ENCODE measurements around the gene BCAR1. TPM values are rescaled to one million over a fixed set of nuclear protein-coding genes. Genes with fewer than 3 reads are reported as not detected.

The BCAR1 gene
- total and polyA plus RNA-seq, 10 of the 15 experiments (the other 5 are each of a cell fraction or from before 2014, with no cell fraction given): 0.13 to 14.1 (median 2.8) TPM; not detected in 1

GRCh38 chr16:75248536-75249380 lies 2.7 kb downstream of the BCAR1 start:
- no peaks in the 10 kb centered on the region; the same call in 1 of the 2 replicates for H3K79me2 ChIP-seq (ENCODE audit: control insufficient read depth, insufficient read depth, low read length)

More at GRCh38 chr16:75248536-75249380, 2.7 kb downstream of the BCAR1 start:
- RAD21 ChIA-PET (ENCODE audit: unreplicated experiment): no interaction called here
- in situ Hi-C loops (cut with MboI) (no loop called here), intact Hi-C loops (cut with micrococcal nuclease; ENCODE audit: unreplicated experiment) (no loop called here)
- DNase-seq (ENCODE audit: low read depth, low spot score) (no peak), ATAC-seq (no peak), FAIRE-seq (no peak)
- no TSS peak for BruUV-seq (replicated peaks)
- TF ChIP-seq, protein P1, sequence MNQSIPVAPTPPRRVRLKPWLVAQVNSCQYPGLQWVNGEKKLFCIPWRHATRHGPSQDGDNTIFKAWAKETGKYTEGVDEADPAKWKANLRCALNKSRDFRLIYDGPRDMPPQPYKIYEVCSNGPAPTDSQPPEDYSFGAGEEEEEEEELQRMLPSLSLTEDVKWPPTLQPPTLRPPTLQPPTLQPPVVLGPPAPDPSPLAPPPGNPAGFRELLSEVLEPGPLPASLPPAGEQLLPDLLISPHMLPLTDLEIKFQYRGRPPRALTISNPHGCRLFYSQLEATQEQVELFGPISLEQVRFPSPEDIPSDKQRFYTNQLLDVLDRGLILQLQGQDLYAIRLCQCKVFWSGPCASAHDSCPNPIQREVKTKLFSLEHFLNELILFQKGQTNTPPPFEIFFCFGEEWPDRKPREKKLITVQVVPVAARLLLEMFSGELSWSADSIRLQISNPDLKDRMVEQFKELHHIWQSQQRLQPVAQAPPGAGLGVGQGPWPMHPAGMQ (IDR thresholded peaks at IDR 0.05; ENCODE audit: borderline replicate concordance): no peak
- TF ChIP-seq SUZ12 (IDR thresholded peaks at IDR 0.05; ENCODE audit: unreplicated experiment): no peak
- no peak for TF ChIP-seq IKZF2 (IDR thresholded peaks at IDR 0.05)
- TF ChIP-seq ZSCAN29 (IDR thresholded peaks at IDR 0.05): no peak
- Histone ChIP-seq H3K27ac (ENCODE audit: control insufficient read depth, insufficient read depth) (no peak overlapping the region), H3K9ac (ENCODE audit: control insufficient read depth, insufficient read depth, low read length) (no peak overlapping the region), H3K27me3 (replicated peaks in 1 of 2; ENCODE audit: control insufficient read depth in 2 of 2, insufficient read depth in 2 of 2, low read length in 1 of 2) (peaks cover 0 to 4% of the 10 kb centered on the region in 2 experiments; a peak in 1 of 4 replicates), H3K36me3 (ENCODE audit: control insufficient read depth in 2 of 2, insufficient read depth in 2 of 2, low read length in 1 of 2) (no peaks in the 10 kb centered on the region), H2AFZ (ENCODE audit: control insufficient read depth, low read depth, low read length) (no peak overlapping the region), H3K4me1 (ENCODE audit: control insufficient read depth, insufficient read depth, low read length) (peaks cover 24% of the 10 kb centered on the region), H3K4me3 (no peak overlapping the region), H3K4me2 (ENCODE audit: control insufficient read depth, insufficient read depth) (no peak overlapping the region), H3K9me3 (replicated peaks; ENCODE audit: control insufficient read depth, insufficient read depth, low read length) (no peaks in the 10 kb centered on the region), H4K20me1 (ENCODE audit: control insufficient read depth, insufficient read depth) (peaks cover 16% of the 10 kb centered on the region)
- WGBS (ENCODE audit: insufficient coverage, insufficient replicate concordance, low lambda C conversion rate, missing lambda C conversion rate): 77% methylated on average over 17 of the region's 17 CpGs
- SMC1A ChIA-PET (ENCODE audit: uncharacterized antibody, unreplicated experiment): interaction anchor here (1.6 kb wide), 1 partner anchor 133 kb away, joined by 5 read pairs; no protein-coding TSS in a partner anchor
- CTCF ChIA-PET: interaction anchor here (0.6 to 1.0 kb wide), 2 partner anchors 49 to 271 kb away, joined by 3 read pairs; no protein-coding TSS in a partner anchor
- POLR2A ChIA-PET: interaction anchor here (0.6 to 1.6 kb wide), 2 partner anchors 11 to 56 kb away, joined by 3 to 6 read pairs; no protein-coding TSS in a partner anchor
